SK-N-MC (cell line): ENCODE data around the gene RGS16.

Source experiments
- EZH2 ChIP-seq: fragments of 200-600 bp; sonication (generic); IDR thresholded peaks from one replicate; pipeline ENCODE4 v1.6.1; 2017; ENCODE audit warnings: antibody characterized with exemption
- POLR2AphosphoS5 ChIP-seq: IDR thresholded peaks from 2 replicates; pipeline ENCODE4 v1.6.1; 2012; ENCODE audit warnings: mild to moderate bottlenecking, low read depth, low read length, borderline replicate concordance

DNA sequence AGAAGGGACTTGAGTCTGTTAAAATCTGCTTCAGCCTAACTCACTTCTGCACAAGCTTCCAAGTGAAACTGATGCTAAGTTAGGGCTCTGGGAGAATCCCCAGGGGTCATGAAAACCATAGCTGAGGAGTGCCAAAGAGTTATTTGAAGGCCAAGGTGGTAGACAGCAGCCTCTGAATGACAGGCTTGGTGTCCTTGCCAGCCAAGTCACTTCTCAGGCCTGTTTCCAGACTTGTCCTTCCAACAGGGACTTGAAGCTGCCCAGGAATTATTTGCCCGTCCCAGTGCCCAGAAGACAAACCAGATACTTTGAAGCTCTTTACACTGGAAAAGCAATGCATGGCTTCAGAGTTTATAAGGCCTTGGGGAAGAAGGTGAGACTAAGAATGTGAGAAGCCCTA is 48.7 kb downstream of the RGS16 start:
- TF ChIP-seq EZH2 (no peak), POLR2AphosphoS5 (no peak)
